HepG2 (cell line): ENCODE data around the gene MYO16.

Source experiments
- AFF4 ChIP-seq: sonication (generic); formaldehyde crosslinking; IDR thresholded peaks from 2 replicates; pipeline ENCODE4 v1.4.0; 2020; ENCODE audit warnings: missing genetic modification reagents
- CENPT ChIP-seq: sonication (generic); formaldehyde crosslinking; IDR thresholded peaks from 2 replicates; pipeline ENCODE4 v1.8.0; 2022; ENCODE audit warnings: low read depth, mild to moderate bottlenecking, moderate library complexity, missing genetic modification reagents
- CTCF ChIP-seq: sonication (generic); formaldehyde crosslinking; IDR thresholded peaks from 2 replicates; pipeline ENCODE4 v1.5.0; 2020; ENCODE audit warnings: mild to moderate bottlenecking, missing genetic modification reagents, moderate library complexity
- EZH2 ChIP-seq: conservative IDR thresholded peaks from 2 replicates; pipeline ENCODE4 v1.6.1; 2012; ENCODE audit warnings: mild to moderate bottlenecking, low read depth, low read length, moderate library complexity
- HCFC1 ChIP-seq: fragments of 150-350 bp; IDR thresholded peaks from 2 replicates; pipeline ENCODE4 v1.6.1; 2014; ENCODE audit warnings: low read depth, low read length
- HDAC1 ChIP-seq: sonication (generic); formaldehyde crosslinking; IDR thresholded peaks from 2 replicates; pipeline ENCODE4 v1.5.1; 2020; ENCODE audit warnings: mild to moderate bottlenecking, missing genetic modification reagents
- KDM5B ChIP-seq: sonication (generic); formaldehyde crosslinking; IDR thresholded peaks from 2 replicates; pipeline ENCODE4 v1.4.0; 2020; ENCODE audit warnings: missing genetic modification reagents, mild to moderate bottlenecking, borderline replicate concordance
- LCORL ChIP-seq, 2 experiments: fragments of 450-650 bp in 1 of 2; sonication (generic) in 1 of 2; formaldehyde crosslinking in 1 of 2; IDR thresholded peaks; 2 replicates each; pipeline versions ENCODE4 v1.5.0 to v1.6.1; 2017 to 2020; ENCODE audit warnings: antibody characterized with exemption in 1 of 2, missing genetic modification reagents in 1 of 2
- MAFK ChIP-seq, 2 experiments: IDR thresholded peaks in 1 of 2; conservative IDR thresholded peaks in 1 of 2; 2 replicates each; pipeline ENCODE4 v1.6.1; 2011; ENCODE audit warnings: improper control_type of control experiment in 2 of 2, low read length in 2 of 2
- POLR2G ChIP-seq: fragments of 200-400 bp; formaldehyde crosslinking; IDR thresholded peaks from 2 replicates; pipeline ENCODE4 v1.6.1; 2018; ENCODE audit warnings: mild to moderate bottlenecking, low read depth, low read length, moderate library complexity
- SP1 ChIP-seq, 2 experiments: fragments of 450-650 bp in 1 of 2; sonication (generic) in 1 of 2; formaldehyde crosslinking in 1 of 2; IDR thresholded peaks; 2 replicates each; pipeline versions ENCODE4 v1.4.0 to v1.6.1; 2016 to 2020; ENCODE audit warnings: missing genetic modification reagents in 1 of 2
- TGIF2 ChIP-seq: IDR thresholded peaks from 2 replicates; pipeline ENCODE4 v1.6.1; 2016; ENCODE audit warnings: control low read depth, missing compliant biosample characterization
- ZNF841 ChIP-seq: sonication (generic); formaldehyde crosslinking; IDR thresholded peaks from 2 replicates; pipeline ENCODE4 v1.8.1; 2023; ENCODE audit warnings: missing genetic modification reagents, borderline replicate concordance

GRCh38 chr13:109148243-109148642 lies 518.8 kb downstream of the MYO16 start:
- TF ChIP-seq KDM5B (CRISPR knock-in tag) (no peak), AFF4 (CRISPR knock-in tag) (no peak), EZH2 (no peak), CTCF (CRISPR knock-in tag) (no peak), TGIF2 (CRISPR knock-in tag) (no peak), HDAC1 (no peak), CENPT (CRISPR knock-in tag) (no peak), ZNF841 (CRISPR knock-in tag) (no peak), LCORL (IDR thresholded peaks at IDR 0.05) (no peak), LCORL (CRISPR knock-in tag; IDR thresholded peaks at IDR 0.05) (no peak), HCFC1 (no peak), POLR2G (no peak), SP1 (IDR thresholded peaks at IDR 0.05) (no peak), SP1 (CRISPR knock-in tag; IDR thresholded peaks at IDR 0.05) (no peak), MAFK (conservative IDR thresholded peaks at IDR 0.05 in 1 of 2, IDR thresholded peaks at IDR 0.05 in 1 of 2; ENCODE audit: low read length in 2 of 2) (no peak)
